Stimulated activated effector memory CD8-positive, alpha-beta T cell treated with anti-CD3 and anti-CD28 coated beads, Interleukin-12 subunit alpha, Interleukin-12 subunit beta, amount 100 ng/mL, for 72 hours (primary cell): ENCODE measurements around the gene KATNAL2.
"Not testable (repeated sequence)": the region's sequence is repeated elsewhere in the genome, so short reads cannot be mapped to it uniquely, and the experiment has no call there.

Experiments
- ATAC-seq: fragments of 150-1000 bp; cut with Tn5 transposase; 2 replicates; pipeline ENCODE4 v1.10.0; 2021
- DNase-seq, 2 donors: peaks; one replicate each; pipeline ENCODE4 v3.0.0; 2021 to 2022; ENCODE audit warnings: low spot score in 2 of 2
- H3K27ac Mint-ChIP-seq: one replicate; pipeline ENCODE4 v1.8.0; 2022; ENCODE audit warnings: mild to moderate bottlenecking, mixed read lengths
- H3K36me3 Mint-ChIP-seq: one replicate; pipeline ENCODE4 v1.8.0; 2022; ENCODE audit warnings: mild to moderate bottlenecking, mixed read lengths
- H3K4me1 Mint-ChIP-seq: one replicate; pipeline ENCODE4 v1.8.0; 2022; ENCODE audit warnings: mixed read lengths
- H3K4me3 Mint-ChIP-seq: one replicate; pipeline ENCODE4 v1.8.0; 2022; ENCODE audit warnings: mild to moderate bottlenecking, mixed read lengths
- H3K9me3 Mint-ChIP-seq: one replicate; pipeline ENCODE4 v1.8.0; 2022; ENCODE audit warnings: mixed read lengths

Gene KATNAL2

DNA sequence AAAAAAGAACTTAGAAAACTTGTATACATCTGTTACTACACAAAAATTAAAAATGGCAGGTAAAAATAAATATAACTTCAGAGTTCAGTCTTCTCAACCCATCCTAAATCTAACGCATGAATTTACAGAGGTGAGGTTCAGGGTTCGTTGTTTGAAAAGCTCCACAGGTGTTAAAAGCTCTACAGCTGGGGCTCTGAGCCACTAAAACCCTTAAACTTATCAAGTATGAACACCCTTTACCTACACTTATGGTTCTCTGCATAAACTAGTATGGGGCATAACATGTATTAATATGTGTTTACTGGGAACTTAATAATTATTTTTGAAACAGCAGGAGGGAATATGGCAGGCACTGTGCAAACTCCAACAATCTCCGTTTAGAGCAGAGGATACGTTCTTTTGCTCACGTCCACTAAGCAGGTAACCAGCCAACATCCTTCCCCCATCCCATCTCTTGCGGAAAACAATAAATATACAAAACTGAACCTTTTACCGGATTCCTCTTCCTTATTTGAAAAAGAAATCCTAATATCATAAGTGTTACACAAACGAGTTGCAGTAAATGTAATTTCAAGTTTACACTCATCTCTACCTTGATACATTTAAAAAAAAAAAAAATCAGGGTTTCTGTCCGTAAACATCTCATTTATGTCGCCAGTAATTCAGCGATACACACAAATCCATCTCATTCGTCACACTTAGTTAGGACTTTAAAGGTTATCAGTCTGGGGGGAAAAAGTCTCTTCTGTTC is 1.4 kb upstream of the KATNAL2 start:
- Mint-ChIP-seq H3K36me3 (no peaks in the 10 kb centered on the region), H3K27ac (peak overlapping the region; percentile 82), H3K4me1 (peaks cover 32% of the 10 kb centered on the region), H3K9me3 (no peaks in the 10 kb centered on the region), H3K4me3 (peak overlapping the region; percentile 72)
- DNase-seq (no peak), ATAC-seq (no peak)

GRCh38 chr18:46916551-46917107 is 773 bp upstream of the KATNAL2 start:
- H3K9me3 Mint-ChIP-seq = no peaks in the 10 kb centered on the region
- no peaks in the 10 kb centered on the region for H3K36me3 Mint-ChIP-seq
- H3K27ac Mint-ChIP-seq = peak overlapping the region; percentile 82
- ATAC-seq (peak; percentile 63), DNase-seq (peak in 1 of 2 donors; percentile 71)
- H3K4me3 Mint-ChIP-seq = peak overlapping the region; percentile 72
- H3K4me1 Mint-ChIP-seq = peaks cover 32% of the 10 kb centered on the region

DNA sequence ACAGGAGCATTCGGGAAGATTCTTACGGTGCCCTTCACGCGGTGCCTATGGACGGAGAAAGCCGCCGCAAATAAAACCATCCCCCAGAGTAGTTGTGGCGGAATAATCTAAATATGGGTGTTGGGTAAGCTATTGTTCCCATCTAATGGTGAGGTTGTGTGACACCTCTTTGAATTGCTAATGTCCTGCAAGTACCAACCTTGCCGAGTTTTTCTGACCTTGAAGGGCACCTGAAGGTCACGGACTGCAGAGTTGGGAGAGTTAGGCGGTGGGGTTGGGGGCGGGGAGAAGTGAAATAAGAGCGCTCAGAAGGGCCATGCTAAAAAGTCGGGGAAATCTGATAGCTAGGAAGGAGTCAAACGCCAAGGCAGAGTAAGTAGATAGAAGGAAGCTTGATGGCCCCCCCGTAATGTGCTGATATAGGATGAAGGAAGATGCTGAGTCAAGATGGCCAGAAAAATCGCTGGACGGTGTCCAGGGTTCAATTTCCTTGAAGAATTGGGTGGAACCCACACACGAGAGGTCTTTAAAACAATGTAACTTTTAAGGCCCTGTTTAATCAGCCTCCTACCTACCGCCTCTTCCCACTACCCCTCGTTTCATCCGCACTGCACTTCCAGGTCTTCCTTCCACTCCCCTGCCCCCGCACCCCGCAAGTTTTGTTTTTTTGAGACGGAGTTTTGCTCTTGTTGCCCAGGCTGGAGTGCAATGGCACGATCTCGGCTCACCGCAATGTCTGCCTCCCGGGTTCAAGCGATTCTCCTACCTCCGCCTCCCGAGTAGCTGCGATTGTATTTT is 600 bp downstream of the KATNAL2 start:
- Mint-ChIP-seq H3K27ac (peak overlapping the region; percentile 82), H3K9me3 (no peaks in the 10 kb centered on the region), H3K36me3 (no peaks in the 10 kb centered on the region), H3K4me1 (peaks cover 32% of the 10 kb centered on the region), H3K4me3 (peak overlapping the region; percentile 72)
- ATAC-seq = peak; percentile 11
- no peak for DNase-seq

- Mint-ChIP-seq H3K9me3 (peaks cover 2% of the 10 kb centered on the region), H3K36me3 (no peaks in the 10 kb centered on the region), H3K27ac (no peak overlapping the region), H3K4me1 (peaks cover 21% of the 10 kb centered on the region), H3K4me3 (no peak overlapping the region)
- ATAC-seq = no peak
- DNase-seq = no peak
Measured at GRCh38 chr18:46920067-46920466, 2.7 kb downstream of the KATNAL2 start.

DNA sequence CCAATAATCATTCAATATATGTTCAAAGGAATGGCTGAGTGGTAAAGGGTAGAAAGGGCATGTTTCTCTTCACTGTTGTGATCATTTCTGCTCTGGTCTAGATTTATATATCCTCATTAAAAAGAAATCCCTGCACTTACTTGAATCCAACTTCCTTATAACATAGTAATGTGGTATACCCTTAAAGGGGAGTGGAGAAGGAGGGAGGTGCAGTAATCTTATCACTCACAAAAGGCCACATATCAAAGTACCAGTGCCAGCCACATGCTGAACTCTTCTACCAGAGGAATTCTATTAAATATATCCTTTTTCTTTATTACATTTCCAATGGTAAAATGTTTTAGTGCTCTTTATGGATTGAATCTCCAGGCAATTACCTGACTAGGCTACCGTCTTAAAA is 3.3 kb downstream of the KATNAL2 start:
- ATAC-seq = no peak

GRCh38 chr18:46939337-46939963 is 22.0 kb downstream of the KATNAL2 start:
- Mint-ChIP-seq H3K4me3 (no peak overlapping the region), H3K36me3 (no peaks in the 10 kb centered on the region), H3K27ac (no peak overlapping the region), H3K9me3 (no peaks in the 10 kb centered on the region), H3K4me1 (no peaks in the 10 kb centered on the region)
- no peak for DNase-seq
- no peak for ATAC-seq

More for the DNA sequence above, 3.3 kb downstream of the KATNAL2 start:
- no peak for DNase-seq
- Mint-ChIP-seq H3K4me1 (peaks cover 15% of the 10 kb centered on the region), H3K4me3 (no peak overlapping the region), H3K27ac (no peak overlapping the region), H3K9me3 (peaks cover 2% of the 10 kb centered on the region), H3K36me3 (no peaks in the 10 kb centered on the region)

DNA sequence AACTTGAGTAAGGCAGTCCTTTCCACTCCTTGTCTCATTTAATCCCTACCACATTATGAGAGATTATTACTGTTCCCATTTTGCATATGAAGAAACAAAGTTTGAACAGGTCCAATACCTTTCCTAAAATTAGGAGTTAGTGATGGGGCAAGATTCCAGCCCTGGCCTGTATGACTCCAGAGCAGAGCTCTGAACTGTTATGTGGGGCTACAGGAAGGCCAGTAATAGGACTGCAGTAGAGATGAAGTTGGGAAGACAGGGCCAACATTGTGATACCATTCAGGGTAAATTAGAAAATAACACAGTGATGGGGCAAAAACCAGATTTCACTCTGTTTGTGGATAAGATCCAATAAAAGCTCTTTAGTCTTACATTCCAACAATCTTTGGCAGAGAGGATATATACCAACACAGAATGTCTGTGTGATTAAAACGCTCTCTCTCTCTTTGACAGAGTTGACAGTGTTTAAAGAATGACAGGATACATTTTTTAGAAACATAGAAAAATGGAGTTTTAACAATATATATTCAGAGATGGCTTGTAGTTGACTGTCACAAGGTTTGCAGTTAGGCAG is 22.7 kb downstream of the KATNAL2 start:
- Mint-ChIP-seq H3K36me3 (no peaks in the 10 kb centered on the region), H3K4me3 (no peak overlapping the region), H3K4me1 (no peaks in the 10 kb centered on the region), H3K27ac (no peak overlapping the region), H3K9me3 (no peaks in the 10 kb centered on the region)
- ATAC-seq (no peak), DNase-seq (no peak)

DNA sequence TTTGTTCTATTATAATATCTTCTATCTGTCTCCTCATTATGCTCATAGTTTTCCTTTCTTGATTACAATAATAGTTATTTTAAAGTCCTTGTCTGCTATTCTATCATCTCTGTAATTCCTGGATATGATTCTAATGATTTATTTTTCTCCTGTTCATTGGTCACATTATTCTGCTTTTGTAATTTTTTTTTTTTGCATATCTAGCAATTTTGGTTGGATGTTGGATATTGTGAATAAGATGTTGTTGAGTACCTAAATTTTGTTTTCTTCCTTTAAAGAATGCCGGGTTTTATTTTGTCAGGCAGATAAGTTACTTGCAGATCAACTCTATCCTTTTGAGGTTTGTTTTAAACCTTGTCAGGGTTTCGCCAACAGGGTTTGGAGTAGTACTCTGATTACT is 25.2 kb downstream of the KATNAL2 start:
- ATAC-seq (no peak), DNase-seq (no peak)
- Mint-ChIP-seq H3K36me3 (no peaks in the 10 kb centered on the region), H3K9me3 (no peaks in the 10 kb centered on the region), H3K4me1 (no peaks in the 10 kb centered on the region), H3K4me3 (no peak overlapping the region), H3K27ac (no peak overlapping the region)

GRCh38 chr18:46946656-46947282 is 29.4 kb downstream of the KATNAL2 start:
- no peak overlapping the region for H3K27ac Mint-ChIP-seq
- ATAC-seq (peak; percentile 96), DNase-seq (peak; percentile 26 to 78)
- no peaks in the 10 kb centered on the region for H3K9me3 Mint-ChIP-seq
- H3K36me3 Mint-ChIP-seq = no peaks in the 10 kb centered on the region
- H3K4me3 Mint-ChIP-seq = no peak overlapping the region
- H3K4me1 Mint-ChIP-seq = no peaks in the 10 kb centered on the region

- H3K4me1 Mint-ChIP-seq = no peaks in the 10 kb centered on the region
- no peak overlapping the region for H3K4me3 Mint-ChIP-seq
- H3K27ac Mint-ChIP-seq = no peak overlapping the region
- ATAC-seq (no peak), DNase-seq (no peak)
- H3K9me3 Mint-ChIP-seq = no peaks in the 10 kb centered on the region
- H3K36me3 Mint-ChIP-seq = no peaks in the 10 kb centered on the region
Measured at GRCh38 chr18:46950064-46950656, 32.8 kb downstream of the KATNAL2 start.

DNA sequence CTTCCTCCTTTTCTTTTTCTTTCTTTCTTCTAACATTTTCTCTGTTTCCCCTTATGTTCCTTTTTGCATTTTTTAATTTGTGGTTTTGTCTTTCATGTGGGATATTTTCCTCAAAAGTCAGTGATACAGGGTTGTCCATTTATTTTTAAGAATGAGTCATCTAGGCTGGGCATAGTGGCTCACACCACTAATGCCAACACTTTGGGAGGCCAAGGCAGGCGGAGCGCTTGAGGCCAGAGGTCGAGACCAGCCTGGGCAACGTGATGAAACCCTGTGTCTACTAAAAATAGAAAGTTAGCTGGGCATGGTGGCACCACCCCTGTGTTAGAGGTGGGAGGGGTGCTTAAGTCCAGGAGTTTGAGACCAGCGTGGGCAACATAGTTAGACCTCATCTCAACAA is 35.8 kb downstream of the KATNAL2 start:
- DNase-seq = no peak
- H3K9me3 Mint-ChIP-seq = no peaks in the 10 kb centered on the region
- H3K36me3 Mint-ChIP-seq = no peaks in the 10 kb centered on the region
- H3K4me1 Mint-ChIP-seq = no peaks in the 10 kb centered on the region
- no peak for ATAC-seq
- H3K27ac Mint-ChIP-seq = no peak overlapping the region
- H3K4me3 Mint-ChIP-seq = no peak overlapping the region

DNA sequence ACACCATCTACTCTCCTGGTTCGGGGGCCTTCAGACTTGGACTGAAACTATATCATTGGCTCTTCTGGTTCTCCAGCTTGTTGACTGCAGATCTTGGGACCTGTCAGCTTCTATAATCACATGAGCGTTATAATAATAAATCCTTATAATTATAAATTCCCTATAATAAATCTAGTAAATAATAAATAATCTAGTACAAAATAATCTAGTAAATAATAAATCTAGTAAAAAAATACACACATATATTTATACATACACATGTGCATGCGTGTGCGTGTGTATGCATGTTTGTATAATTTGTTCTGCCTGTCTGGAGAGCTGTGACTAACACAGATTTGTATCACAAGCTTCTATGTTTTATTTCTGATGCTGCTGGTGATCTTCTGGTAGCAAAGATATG is 40.8 kb downstream of the KATNAL2 start:
- H3K4me3 Mint-ChIP-seq = no peak overlapping the region
- ATAC-seq (no peak), DNase-seq (no peak)
- no peaks in the 10 kb centered on the region for H3K36me3 Mint-ChIP-seq
- no peaks in the 10 kb centered on the region for H3K4me1 Mint-ChIP-seq
- H3K27ac Mint-ChIP-seq = no peak overlapping the region
- no peaks in the 10 kb centered on the region for H3K9me3 Mint-ChIP-seq

DNA sequence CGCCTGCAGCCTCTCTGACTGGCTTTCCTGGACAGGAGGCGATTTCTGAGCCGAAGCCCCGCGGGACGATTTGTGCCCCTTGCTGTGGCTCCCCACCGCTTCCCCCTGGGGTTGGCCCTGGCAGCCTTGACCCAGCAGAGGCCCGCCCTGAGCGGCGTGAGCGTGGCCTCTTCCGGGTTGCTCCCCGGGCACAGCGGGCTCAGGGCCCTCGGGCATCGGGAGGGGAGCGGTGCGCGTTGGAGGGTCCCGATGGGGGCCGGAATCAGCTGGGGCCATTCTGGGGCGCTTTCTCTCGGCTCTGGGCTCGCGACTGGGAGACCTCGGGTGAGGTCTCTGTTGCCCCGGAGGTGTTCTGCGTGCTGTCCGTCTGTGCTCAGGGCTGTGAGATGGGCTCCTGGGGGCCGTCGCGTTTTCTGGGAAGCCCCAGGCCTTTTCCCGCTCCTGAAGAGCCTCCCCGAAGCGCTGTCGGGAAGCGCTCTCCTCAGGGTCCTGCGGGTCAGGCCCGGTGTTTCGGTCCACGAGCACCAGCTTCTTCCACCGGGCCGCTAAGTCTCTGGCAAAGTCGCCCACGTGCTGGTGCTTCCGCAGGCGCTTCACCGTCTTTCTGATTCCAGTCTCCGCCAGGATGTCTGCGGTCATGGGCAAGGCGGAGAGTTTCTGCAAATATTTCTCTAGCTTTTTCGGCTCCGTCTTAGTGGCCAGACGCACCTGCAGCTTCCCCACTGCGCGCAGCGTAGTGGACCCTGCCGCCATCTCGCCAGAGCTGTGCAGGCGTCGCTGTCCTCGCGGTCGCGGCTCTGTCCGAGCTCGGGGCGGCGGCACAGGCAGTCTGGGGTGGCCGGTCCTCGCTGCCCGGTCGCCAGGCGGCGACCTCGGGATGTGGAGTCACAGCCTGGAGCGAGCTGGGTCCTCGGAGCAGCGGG is 46.5 kb downstream of the KATNAL2 start:
- not testable (repeated sequence) for H3K9me3 Mint-ChIP-seq, H3K4me3 Mint-ChIP-seq, H3K27ac Mint-ChIP-seq, H3K4me1 Mint-ChIP-seq, DNase-seq, H3K36me3 Mint-ChIP-seq
- ATAC-seq = peak; percentile 53
